Astrocyte (in vitro differentiated cells and primary cell): Measurements from ENCODE around the gene TTC7B. TPM values are rescaled to one million over a fixed set of nuclear protein-coding genes. Genes with fewer than 3 reads are reported as not detected.

Experiments used
- DNase-seq: peaks from one replicate; pipeline ENCODE4 v3.0.0-alpha.2; 2010; ENCODE audit warnings: low read depth
- FAIRE-seq: peaks from 2 replicates; lab custom pipeline; 2011; peaks lifted over from hg19 to GRCh38; lab: Jason Lieb, UNC
- H2AFZ ChIP-seq: 2 replicates; pipeline ENCODE4 v1.6.0; 2012; ENCODE audit warnings: low read depth, low read length, inconsistent platforms
- H3K27ac ChIP-seq: 2 replicates; pipeline ENCODE4 v1.5.1; 2011; ENCODE audit warnings: low read depth, low read length, inconsistent platforms
- H3K27me3 ChIP-seq: 2 replicates; pipeline ENCODE4 v1.6.0; 2011; ENCODE audit warnings: low read length, inconsistent platforms; ENCODE audit not compliant: insufficient read depth
- H3K36me3 ChIP-seq: 2 replicates; pipeline ENCODE4 v1.5.1; 2011; ENCODE audit warnings: low read length, inconsistent platforms; ENCODE audit not compliant: insufficient read depth
- H3K4me1 ChIP-seq: 2 replicates; pipeline ENCODE4 v1.5.1; 2011; ENCODE audit warnings: low read length, inconsistent platforms; ENCODE audit not compliant: insufficient read depth
- H3K4me2 ChIP-seq: 2 replicates; pipeline ENCODE4 v1.6.0; 2012; ENCODE audit warnings: low read length, inconsistent platforms
- H3K4me3 ChIP-seq: 2 replicates; pipeline ENCODE4 v1.5.1; 2011; ENCODE audit warnings: low read depth, mild to moderate bottlenecking, low read length, inconsistent platforms; ENCODE audit not compliant: insufficient read depth
- H3K79me2 ChIP-seq: 2 replicates; pipeline ENCODE4 v1.6.0; 2012; ENCODE audit warnings: mild to moderate bottlenecking, low read length, inconsistent platforms; ENCODE audit not compliant: insufficient read depth
- H3K9ac ChIP-seq: 2 replicates; pipeline ENCODE4 v1.6.0; 2012; ENCODE audit warnings: mild to moderate bottlenecking, low read length, inconsistent platforms
- H3K9me3 ChIP-seq: 2 replicates; pipeline ENCODE4 v1.5.1; 2012; ENCODE audit warnings: low read depth, mild to moderate bottlenecking, low read length, inconsistent platforms; ENCODE audit not compliant: insufficient read depth
- H4K20me1 ChIP-seq: 2 replicates; pipeline ENCODE4 v1.6.0; 2012; ENCODE audit warnings: low read length, inconsistent platforms; ENCODE audit not compliant: insufficient read depth
- H3K27ac Mint-ChIP-seq: one replicate; pipeline ENCODE4 v1.8.0; 2021; ENCODE audit warnings: mild to moderate bottlenecking, mixed read lengths; ENCODE audit not compliant: unreplicated experiment
- H3K27me3 Mint-ChIP-seq: one replicate; pipeline ENCODE4 v1.8.0; 2021; ENCODE audit warnings: low read depth, mixed read lengths; ENCODE audit not compliant: unreplicated experiment
- H3K36me3 Mint-ChIP-seq: one replicate; pipeline ENCODE4 v1.8.0; 2021; ENCODE audit warnings: low read depth, mixed read lengths; ENCODE audit not compliant: unreplicated experiment
- H3K4me1 Mint-ChIP-seq: one replicate; pipeline ENCODE4 v1.8.0; 2021; ENCODE audit warnings: low read depth, mixed read lengths; ENCODE audit not compliant: unreplicated experiment
- H3K4me3 Mint-ChIP-seq: one replicate; pipeline ENCODE4 v1.8.0; 2021; ENCODE audit warnings: mild to moderate bottlenecking, moderate library complexity, mixed read lengths; ENCODE audit not compliant: unreplicated experiment
- H3K9me3 Mint-ChIP-seq: one replicate; pipeline ENCODE4 v1.8.0; 2021; ENCODE audit warnings: mild to moderate bottlenecking, mixed read lengths; ENCODE audit not compliant: unreplicated experiment
- CTCF ChIP-seq: IDR thresholded peaks from 2 replicates; pipeline ENCODE4 v1.5.1; 2011; ENCODE audit warnings: low read depth, mild to moderate bottlenecking, inconsistent platforms, low read length, moderate library complexity; ENCODE audit not compliant: insufficient read depth
- EZH2 ChIP-seq: IDR thresholded peaks from 2 replicates; pipeline ENCODE4 v1.6.1; 2012; ENCODE audit warnings: mild to moderate bottlenecking, low read length, inconsistent platforms; ENCODE audit not compliant: insufficient read depth
- total RNA-seq: library from RNA; stranded (reverse); gene quantifications from 2 replicates; pipeline ENCODE4 v1.2.1, GENCODE V29; 2021

TTC7B gene
- total RNA-seq, 1 donor from 2014 or later: 42.1 TPM

GRCh38 chr14:90742252-90742651, 74.0 kb downstream of the TTC7B start:
- no peaks in the 10 kb centered on the region for H4K20me1 ChIP-seq
- H3K4me1 ChIP-seq: no peaks in the 10 kb centered on the region
- Mint-ChIP-seq H3K36me3 (peaks cover 16% of the 10 kb centered on the region), H3K4me3 (no peak overlapping the region), H3K27ac (no peak overlapping the region), H3K9me3 (no peaks in the 10 kb centered on the region), H3K4me1 (no peaks in the 10 kb centered on the region), H3K27me3 (no peaks in the 10 kb centered on the region)
- no peak for TF ChIP-seq EZH2
- no peak for TF ChIP-seq CTCF
- H3K4me3 ChIP-seq: no peak overlapping the region
- no peaks in the 10 kb centered on the region for H3K9me3 ChIP-seq
- H3K36me3 ChIP-seq: no peaks in the 10 kb centered on the region
- H3K27ac ChIP-seq: no peak overlapping the region
- DNase-seq: no peak
- no peak overlapping the region for H2AFZ ChIP-seq
- H3K79me2 ChIP-seq: no peaks in the 10 kb centered on the region
- H3K27me3 ChIP-seq: no peaks in the 10 kb centered on the region
- H3K4me2 ChIP-seq: no peak overlapping the region
- FAIRE-seq: no peak
- H3K9ac ChIP-seq: no peak overlapping the region

- TF ChIP-seq EZH2: no peak
- TF ChIP-seq CTCF: no peak
- Mint-ChIP-seq H3K27ac (no peak overlapping the region), H3K36me3 (peaks cover 16% of the 10 kb centered on the region), H3K4me3 (no peak overlapping the region), H3K4me1 (no peaks in the 10 kb centered on the region), H3K27me3 (no peaks in the 10 kb centered on the region), H3K9me3 (no peaks in the 10 kb centered on the region)
- no peak overlapping the region for H3K9ac ChIP-seq
- no peak overlapping the region for H3K27ac ChIP-seq
- FAIRE-seq: no peak
- DNase-seq: no peak
- H3K4me3 ChIP-seq: no peak overlapping the region
- no peaks in the 10 kb centered on the region for H3K79me2 ChIP-seq
- H3K4me1 ChIP-seq: no peaks in the 10 kb centered on the region
- no peaks in the 10 kb centered on the region for H3K27me3 ChIP-seq
- H3K36me3 ChIP-seq: no peaks in the 10 kb centered on the region
- no peak overlapping the region for H3K4me2 ChIP-seq
- no peaks in the 10 kb centered on the region for H3K9me3 ChIP-seq
- no peak overlapping the region for H2AFZ ChIP-seq
- H4K20me1 ChIP-seq: no peaks in the 10 kb centered on the region
Observed at GRCh38 chr14:90741682-90741946, 74.6 kb downstream of the TTC7B start.

GRCh38 chr14:90740946-90741681, 75.1 kb downstream of the TTC7B start:
- H3K27ac Mint-ChIP-seq: no peak overlapping the region
- FAIRE-seq: no peak

More at GRCh38 chr14:90740946-90741681, 75.1 kb downstream of the TTC7B start:
- H3K79me2 ChIP-seq: no peaks in the 10 kb centered on the region
- no peak overlapping the region for H3K4me3 Mint-ChIP-seq
- H3K9me3 Mint-ChIP-seq: no peaks in the 10 kb centered on the region
- H4K20me1 ChIP-seq: no peaks in the 10 kb centered on the region
- no peak overlapping the region for H3K4me3 ChIP-seq
- TF ChIP-seq CTCF: no peak
- no peak for TF ChIP-seq EZH2
- H3K27ac ChIP-seq: no peak overlapping the region
- H3K27me3 ChIP-seq: no peaks in the 10 kb centered on the region
- no peak overlapping the region for H3K4me2 ChIP-seq
- no peaks in the 10 kb centered on the region for H3K9me3 ChIP-seq
- no peak for DNase-seq
- no peaks in the 10 kb centered on the region for H3K27me3 Mint-ChIP-seq
- H3K36me3 Mint-ChIP-seq: peaks cover 16% of the 10 kb centered on the region
- no peak overlapping the region for H2AFZ ChIP-seq
- H3K4me1 Mint-ChIP-seq: no peaks in the 10 kb centered on the region
- H3K36me3 ChIP-seq: no peaks in the 10 kb centered on the region
- H3K9ac ChIP-seq: no peak overlapping the region
- H3K4me1 ChIP-seq: no peaks in the 10 kb centered on the region
